Upper lobe of left lung (tissue), 6 donors: Measurements from ENCODE around the gene CXCL16. TPM values are rescaled to one million over a fixed set of nuclear protein-coding genes. Genes with fewer than 3 reads are reported as not detected.

ENCODE experiments used
- ATAC-seq, 2 donors: fragments of 200-7000 bp; cut with Tn5 transposase; one replicate each; pipeline ENCODE4 v1.9.1; 2022; ENCODE audit warnings: mild to moderate bottlenecking in 2 of 2, moderate library complexity in 2 of 2; ENCODE audit not compliant: low FRiP score in 2 of 2
- DNase-seq, 2 donors: peaks; one replicate each; pipeline ENCODE4 v3.0.0-alpha.2; 2019 to 2020
- H3K27ac ChIP-seq, 4 donors: fragments of 200-600 bp; sonication (generic); one replicate each; pipeline ENCODE4 v1.5.1; 2016 to 2019
- H3K27me3 ChIP-seq, 4 donors: fragments of 200-600 bp; sonication (generic); one replicate each; pipeline ENCODE4 v1.5.1; 2017 to 2019
- H3K36me3 ChIP-seq, 4 donors: fragments of 200-600 bp; sonication (generic); one replicate each; pipeline ENCODE4 v1.5.1; 2016 to 2019
- H3K4me1 ChIP-seq, 4 donors: fragments of 200-600 bp; sonication (generic); one replicate each; pipeline ENCODE4 v1.5.1; 2018 to 2019
- H3K4me3 ChIP-seq, 4 donors: fragments of 200-600 bp; sonication (generic); one replicate each; pipeline ENCODE4 v1.5.1; 2017 to 2019; ENCODE audit warnings: mild to moderate bottlenecking in 2 of 4, moderate library complexity in 1 of 4
- H3K9me3 ChIP-seq, 4 donors: fragments of 200-600 bp; sonication (generic); one replicate each; pipeline ENCODE4 v1.5.1; 2018 to 2019
- CTCF ChIP-seq, 6 experiments: fragments of 450-650 bp in 4 of 6; fragments of 200-600 bp in 2 of 6; sonication (generic) in 2 of 6; IDR thresholded peaks; one replicate each; pipeline ENCODE4 v1.5.1; 2016 to 2019; ENCODE audit warnings: antibody characterized with exemption in 6 of 6
- EP300 ChIP-seq, 4 donors: sonication (generic); formaldehyde crosslinking; IDR thresholded peaks; one replicate each; pipeline ENCODE4 v1.5.1; 2017; ENCODE audit warnings: antibody characterized with exemption in 4 of 4, control low read depth in 2 of 4
- POLR2A ChIP-seq, 4 donors: fragments of 450-650 bp; IDR thresholded peaks; one replicate each; pipeline ENCODE4 v1.5.1; 2016 to 2017; ENCODE audit warnings: antibody characterized with exemption in 4 of 4, mild to moderate bottlenecking in 2 of 4
- POLR2AphosphoS5 ChIP-seq, 2 donors: sonication (generic); formaldehyde crosslinking; IDR thresholded peaks; one replicate each; pipeline ENCODE4 v1.5.1; 2017; ENCODE audit warnings: antibody characterized with exemption in 2 of 2
- WGBS, 2 donors: methylation state at CpG; one replicate each; pipeline ENCODE4 v1.1.5; 2017 to 2018; 5-methylcytosine and 5-hydroxymethylcytosine counted together
- total RNA-seq, 6 donors: library from RNA; depleted of rRNA in 4 of 6; stranded (reverse); fragments of >200 nt in 4 of 6; gene quantifications; one replicate each; pipeline versions ENCODE4 v1.1.0 to v1.2.1, GENCODE V29; 2016 to 2021
- donor health status: DM: no; HTN: no; CAD: no; lungs with moderate emphysema.
- donor health status: DM: no; HTN: yes; CAD: no; lungs with severe emphysema.

CXCL16 gene
- total RNA-seq, 6 donors from 2014 or later = 62.9 to 281 (median 122) TPM

- no peaks in the 10 kb centered on the region for H3K27me3 ChIP-seq
- no peak overlapping the region for H3K27ac ChIP-seq
- DNase-seq = no peak
- TF ChIP-seq CTCF (IDR thresholded peaks at IDR 0.05) (no peak), POLR2AphosphoS5 (IDR thresholded peaks at IDR 0.05) (peak in 1 of 2 donors; percentile 67)
- no peak for ATAC-seq
- no peaks in the 10 kb centered on the region for H3K9me3 ChIP-seq
- WGBS, 2 donors = 51 to 58% methylated on average over 5 of the region's 5 CpGs
- no peak overlapping the region for H3K4me3 ChIP-seq
- peaks cover 5 to 12% (median 8%) of the 10 kb centered on the region in 4 donors for H3K4me1 ChIP-seq
- H3K36me3 ChIP-seq = no peaks in the 10 kb centered on the region
These were observed 12.2 kb upstream of the CXCL16 start for GRCh38 chr17:4751932-4752331.

- no peak overlapping the region for H3K4me3 ChIP-seq
- H3K27me3 ChIP-seq = no peaks in the 10 kb centered on the region
- no peak overlapping the region for H3K27ac ChIP-seq
- 45 to 52% methylated on average over 3 of the region's 3 CpGs for WGBS, 2 donors
- ATAC-seq (peak; percentile 47 to 49), DNase-seq (no peak)
- H3K9me3 ChIP-seq = no peaks in the 10 kb centered on the region
- TF ChIP-seq POLR2A (IDR thresholded peaks at IDR 0.05) (no peak), CTCF (IDR thresholded peaks at IDR 0.05) (no peak), POLR2AphosphoS5 (IDR thresholded peaks at IDR 0.05) (no peak), EP300 (IDR thresholded peaks at IDR 0.05) (no peak)
- peaks cover 5 to 14% (median 9%) of the 10 kb centered on the region in 4 donors for H3K4me1 ChIP-seq
- no peaks in the 10 kb centered on the region for H3K36me3 ChIP-seq
These were observed 10.9 kb upstream of the CXCL16 start for GRCh38 chr17:4750606-4751005.

GRCh38 chr17:4748686-4749085, 9.0 kb upstream of the CXCL16 start:
- no peaks in the 10 kb centered on the region for H3K27me3 ChIP-seq
- peak overlapping the region in 2 of 4 donors; percentile 12 to 61 for H3K27ac ChIP-seq
- H3K4me1 ChIP-seq = peaks cover 9 to 19% (median 14%) of the 10 kb centered on the region in 4 donors
- 43 to 50% methylated on average over 4 of the region's 4 CpGs for WGBS, 2 donors
- no peaks in the 10 kb centered on the region for H3K9me3 ChIP-seq
- H3K4me3 ChIP-seq = no peak overlapping the region
- DNase-seq (no peak), ATAC-seq (peak in 1 of 2 donors; percentile 35)
- H3K36me3 ChIP-seq = no peaks in the 10 kb centered on the region
- TF ChIP-seq CTCF (IDR thresholded peaks at IDR 0.05) = no peak
- no peak for TF ChIP-seq POLR2AphosphoS5 (IDR thresholded peaks at IDR 0.05)
- no peak for TF ChIP-seq EP300 (IDR thresholded peaks at IDR 0.05)
- no peak for TF ChIP-seq POLR2A (IDR thresholded peaks at IDR 0.05)

- WGBS, 2 donors = 29 to 35% methylated on average over 5 of the region's 5 CpGs
- ATAC-seq = peak; percentile 54 to 74
These were observed 8.1 kb upstream of the CXCL16 start for GRCh38 chr17:4747847-4748246.

More at GRCh38 chr17:4747847-4748246, 8.1 kb upstream of the CXCL16 start:
- H3K4me3 ChIP-seq = peak overlapping the region in 1 of 4 donors; percentile 10
- H3K27me3 ChIP-seq = no peaks in the 10 kb centered on the region
- no peak for DNase-seq
- no peaks in the 10 kb centered on the region for H3K36me3 ChIP-seq
- no peaks in the 10 kb centered on the region for H3K9me3 ChIP-seq
- H3K4me1 ChIP-seq = peaks cover 9 to 19% (median 14%) of the 10 kb centered on the region in 4 donors
- peak; percentile 17 to 44 for TF ChIP-seq POLR2AphosphoS5 (IDR thresholded peaks at IDR 0.05)
- TF ChIP-seq CTCF (IDR thresholded peaks at IDR 0.05) = no peak
- TF ChIP-seq POLR2A (IDR thresholded peaks at IDR 0.05) = peak in 1 of 4 donors; percentile 38
- TF ChIP-seq EP300 (IDR thresholded peaks at IDR 0.05) = peak in 1 of 4 donors; percentile 18
- H3K27ac ChIP-seq = peak overlapping the region; percentile 12 to 61 (median 28)
